ENCODE measurements around the gene FGD6. TPM values are rescaled to one million over a fixed set of nuclear protein-coding genes. Genes with fewer than 3 reads are reported as not detected.

FGD6 gene
- total RNA-seq, 1 experiment from 2014 or later, result 14.3 TPM

- intact Hi-C loops (cut with micrococcal nuclease), result no loop called here
- no peak overlapping the region for H3K4me3 ChIP-seq (ENCODE audit: low read length)
- H2AFZ ChIP-seq (ENCODE audit: low read length), result no peak overlapping the region
- no peaks in the 10 kb centered on the region for H3K36me3 ChIP-seq (ENCODE audit: low read depth, low read length)
- H3K27ac ChIP-seq (ENCODE audit: low read length), result no peak overlapping the region
- no peaks in the 10 kb centered on the region for H4K20me1 ChIP-seq (ENCODE audit: low read length)
- ATAC-seq (no peak), DNase-seq (no peak)
- no peaks in the 10 kb centered on the region for H3K9me2 ChIP-seq (replicated peaks; ENCODE audit: low read length)
- TF ChIP-seq CTCF (conservative IDR thresholded peaks at IDR 0.05; ENCODE audit: low read depth, low read length) (no peak), EZH2 (IDR thresholded peaks at IDR 0.05; ENCODE audit: low read length, unreplicated experiment) (no peak), EZH2phosphoT487 (IDR thresholded peaks at IDR 0.05; ENCODE audit: borderline replicate concordance, low read length) (no peak)
- BruUV-seq (replicated peaks), result no TSS peak
- H3K9ac ChIP-seq (ENCODE audit: low read length), result no peak overlapping the region
- POLR2A ChIA-PET (ENCODE audit: unreplicated experiment), result no interaction called here
- CTCF ChIA-PET, result no interaction called here
- H3F3A ChIP-seq (ENCODE audit: low read length, unreplicated experiment), result no peaks in the 10 kb centered on the region
- no peaks in the 10 kb centered on the region for H3K27me3 ChIP-seq (ENCODE audit: low read length)
- H3K79me2 ChIP-seq (ENCODE audit: low read length), result peaks cover 34% of the 10 kb centered on the region
- H3K9me3 ChIP-seq (ENCODE audit: low read length), result no peaks in the 10 kb centered on the region
- peaks cover 4% of the 10 kb centered on the region for H3K4me1 ChIP-seq (ENCODE audit: insufficient read depth, low read length)
- H3K4me2 ChIP-seq (ENCODE audit: low read length), result no peak overlapping the region
Observed at GRCh38 chr12:95191060-95191696, 26.1 kb downstream of the FGD6 start.

GRCh38 chr12:95187865-95188415 is 29.3 kb downstream of the FGD6 start:
- ChIA-PET POLR2A (ENCODE audit: unreplicated experiment) (no interaction called here), CTCF (no interaction called here)
- Histone ChIP-seq H3K36me3 (ENCODE audit: low read depth, low read length) (no peaks in the 10 kb centered on the region), H3F3A (ENCODE audit: low read length, unreplicated experiment) (no peaks in the 10 kb centered on the region), H3K9me3 (ENCODE audit: low read length) (no peaks in the 10 kb centered on the region), H3K9ac (ENCODE audit: low read length) (no peak overlapping the region), H3K27ac (ENCODE audit: low read length) (no peak overlapping the region), H3K27me3 (ENCODE audit: low read length) (no peaks in the 10 kb centered on the region), H3K4me2 (ENCODE audit: low read length) (no peak overlapping the region), H3K4me3 (ENCODE audit: low read length) (no peak overlapping the region), H2AFZ (ENCODE audit: low read length) (no peak overlapping the region), H4K20me1 (ENCODE audit: low read length) (no peaks in the 10 kb centered on the region), H3K79me2 (ENCODE audit: low read length) (peaks cover 14% of the 10 kb centered on the region; the same call in 1 of the 2 replicates), H3K9me2 (replicated peaks; ENCODE audit: low read length) (no peaks in the 10 kb centered on the region), H3K4me1 (ENCODE audit: insufficient read depth, low read length) (peaks cover 4% of the 10 kb centered on the region)
- ATAC-seq, result no peak
- no TSS peak for BruUV-seq (replicated peaks)
- intact Hi-C loops (cut with micrococcal nuclease), result no loop called here
- DNase-seq, result no peak
- TF ChIP-seq CTCF (conservative IDR thresholded peaks at IDR 0.05; ENCODE audit: low read depth, low read length) (no peak), EZH2phosphoT487 (IDR thresholded peaks at IDR 0.05; ENCODE audit: borderline replicate concordance, low read length) (no peak), EZH2 (IDR thresholded peaks at IDR 0.05; ENCODE audit: low read length, unreplicated experiment) (no peak)

- TF ChIP-seq CTCF (conservative IDR thresholded peaks at IDR 0.05; ENCODE audit: low read depth, low read length), result no peak
- no peak for TF ChIP-seq EZH2 (IDR thresholded peaks at IDR 0.05; ENCODE audit: low read length, unreplicated experiment)
- TF ChIP-seq EZH2phosphoT487 (IDR thresholded peaks at IDR 0.05; ENCODE audit: borderline replicate concordance, low read length), result no peak
- Histone ChIP-seq H3K9ac (ENCODE audit: low read length) (no peak overlapping the region), H2AFZ (ENCODE audit: low read length) (no peak overlapping the region), H3K9me2 (replicated peaks; ENCODE audit: low read length) (no peaks in the 10 kb centered on the region), H3K36me3 (ENCODE audit: low read depth, low read length) (no peaks in the 10 kb centered on the region), H3K4me1 (ENCODE audit: insufficient read depth, low read length) (peaks cover 9% of the 10 kb centered on the region), H3K27me3 (ENCODE audit: low read length) (no peaks in the 10 kb centered on the region), H3K27ac (ENCODE audit: low read length) (no peak overlapping the region), H3F3A (ENCODE audit: low read length, unreplicated experiment) (no peaks in the 10 kb centered on the region), H3K4me3 (ENCODE audit: low read length) (no peak overlapping the region), H3K4me2 (ENCODE audit: low read length) (no peak overlapping the region), H3K79me2 (ENCODE audit: low read length) (0 out of 2 replicates have a peak, but pooled peaks cover 8% of the 10 kb centered on the region), H4K20me1 (ENCODE audit: low read length) (no peaks in the 10 kb centered on the region), H3K9me3 (ENCODE audit: low read length) (no peaks in the 10 kb centered on the region)
- no TSS peak for BruUV-seq (replicated peaks)
- ChIA-PET CTCF (no interaction called here), POLR2A (ENCODE audit: unreplicated experiment) (no interaction called here)
- ATAC-seq, result no peak
- intact Hi-C loops (cut with micrococcal nuclease), result no loop called here
- DNase-seq, result no peak
Observed at GRCh38 chr12:95185854-95186253, 31.4 kb downstream of the FGD6 start.
